Esophagus squamous epithelium (tissue), 4 donors: ENCODE measurements around the gene SLC2A5.

Source experiments
- CTCF ChIP-seq, 6 experiments: fragments of 450-650 bp in 4 of 6; fragments of 200-600 bp in 2 of 6; sonication (generic) in 2 of 6; IDR thresholded peaks; one replicate each; pipeline ENCODE4 v1.5.1; 2016 to 2019; ENCODE audit warnings: antibody characterized with exemption in 6 of 6, mild to moderate bottlenecking in 4 of 6, moderate library complexity in 4 of 6
- POLR2A ChIP-seq, 4 donors: fragments of 450-650 bp; IDR thresholded peaks; one replicate each; pipeline ENCODE4 v1.6.1; 2017; ENCODE audit warnings: antibody characterized with exemption in 4 of 4, mild to moderate bottlenecking in 4 of 4, moderate library complexity in 3 of 4

- no peak for TF ChIP-seq CTCF (IDR thresholded peaks at IDR 0.05)
- no peak for TF ChIP-seq POLR2A (IDR thresholded peaks at IDR 0.05)
Observed at GRCh38 chr1:9073143-9073542, 3.7 kb upstream of the SLC2A5 start.
